ENCODE results near the gene MREG.

Gene MREG

GRCh38 chr2:216003876-216004696 lies 9.3 kb downstream of the MREG start:
- TF ChIP-seq CTCF (IDR thresholded peaks at IDR 0.05; ENCODE audit: low read depth, low read length), result no peak
- no peak overlapping the region for H3K4me3 ChIP-seq (ENCODE audit: low read depth, low read length)

GRCh38 chr2:216002693-216003092 lies 10.7 kb downstream of the MREG start:
- no peak for TF ChIP-seq CTCF (IDR thresholded peaks at IDR 0.05; ENCODE audit: low read depth, low read length)
- H3K4me3 ChIP-seq (ENCODE audit: low read depth, low read length), result no peak overlapping the region

- TF ChIP-seq CTCF (IDR thresholded peaks at IDR 0.05; ENCODE audit: low read depth, low read length), result no peak
Measured at GRCh38 chr2:216002101-216002678, 11.2 kb downstream of the MREG start.

GRCh38 chr2:216001216-216002100 lies 11.9 kb downstream of the MREG start:
- TF ChIP-seq CTCF (IDR thresholded peaks at IDR 0.05; ENCODE audit: low read depth, low read length), result no peak

More at GRCh38 chr2:216002101-216002678, 11.2 kb downstream of the MREG start:
- H3K4me3 ChIP-seq (ENCODE audit: low read depth, low read length), result no peak overlapping the region

GRCh38 chr2:215998636-215999035 lies 14.7 kb downstream of the MREG start:
- H3K4me3 ChIP-seq (ENCODE audit: low read depth, low read length), result no peak overlapping the region
- no peak for TF ChIP-seq CTCF (IDR thresholded peaks at IDR 0.05; ENCODE audit: low read depth, low read length)

More at GRCh38 chr2:216001216-216002100, 11.9 kb downstream of the MREG start:
- no peak overlapping the region for H3K4me3 ChIP-seq (ENCODE audit: low read depth, low read length)

- H3K4me3 ChIP-seq (ENCODE audit: low read depth, low read length), result no peak overlapping the region
- no peak for TF ChIP-seq CTCF (IDR thresholded peaks at IDR 0.05; ENCODE audit: low read depth, low read length)
Measured at GRCh38 chr2:215997219-215997618, 16.1 kb downstream of the MREG start.

All from WI38 (cell line).